Measurements from ENCODE around the gene CLTA. TPM values are rescaled to one million over a fixed set of nuclear protein-coding genes. Genes with fewer than 3 reads are reported as not detected.

The CLTA gene
- total and polyA plus RNA-seq, 2 donors (not counting 1 experiment from before 2014, with no cell fraction given), result 32.3 to 71.0 TPM

DNA sequence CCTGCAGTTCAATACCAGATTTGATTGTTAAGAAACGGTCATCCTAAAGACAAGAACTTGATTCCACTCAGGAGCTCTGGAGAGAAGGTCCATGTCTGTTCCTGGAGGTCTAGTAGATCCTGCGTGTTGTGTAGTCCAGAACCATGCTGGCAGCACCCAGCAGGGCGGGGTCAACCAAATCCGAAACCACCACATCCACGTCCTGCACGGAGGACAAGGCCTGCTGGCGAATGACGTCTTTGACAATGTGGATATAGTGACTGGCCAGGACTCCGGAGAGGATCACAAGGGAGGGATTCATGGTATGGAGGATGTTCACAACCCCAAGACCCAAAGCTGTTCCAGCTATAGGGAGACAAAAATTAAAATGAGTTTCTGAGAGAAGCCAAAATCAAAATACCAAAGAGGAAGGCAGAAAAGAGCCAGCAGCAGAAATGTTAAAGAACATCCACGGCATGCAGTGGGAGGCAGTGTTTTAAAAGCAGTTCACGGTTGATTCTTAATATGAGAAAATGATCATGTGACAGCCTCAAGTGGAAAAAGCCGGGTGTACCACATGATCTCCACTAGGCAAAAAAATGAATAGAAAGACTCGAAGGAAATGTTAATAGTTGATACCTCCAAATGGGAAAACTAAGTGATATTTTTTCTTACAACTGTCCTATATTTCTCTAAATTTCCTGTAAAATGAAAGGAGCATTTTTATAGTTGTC is 26.7 kb downstream of the CLTA start:
- Histone ChIP-seq H4K20me1 (ENCODE audit: control insufficient read depth, insufficient read depth, low read length, poor library complexity, severe bottlenecking) (peaks cover 8% of the 10 kb centered on the region), H3K4me3 (ENCODE audit: control extremely low read depth in 1 of 5, extremely low read depth in 1 of 5, insufficient read depth in 1 of 5, low read depth in 2 of 5, low read length in 4 of 5) (no peak overlapping the region), H3K4me1 (ENCODE audit: control insufficient read depth in 2 of 2, insufficient read depth in 2 of 2, low read length in 2 of 2) (no peaks in the 10 kb centered on the region), H3K79me2 (ENCODE audit: control insufficient read depth, insufficient read depth, low read length) (peaks cover 4% of the 10 kb centered on the region), H3K4me2 (replicated peaks; ENCODE audit: low read depth, low read length, poor library complexity, severe bottlenecking) (no peak overlapping the region), H3K27me3 (replicated peaks in 1 of 4; ENCODE audit: control extremely low read depth in 1 of 4, control insufficient read depth in 3 of 4, insufficient read depth in 4 of 4, low read length in 3 of 4) (no peaks in the 10 kb centered on the region), H3K9me3 (ENCODE audit: control extremely low read depth in 1 of 3, control insufficient read depth in 2 of 3, insufficient read depth in 1 of 3, low read length in 2 of 3) (peaks cover 0 to 6% (median 1%) of the 10 kb centered on the region in 3 donors), H3K9ac (ENCODE audit: low read length) (no peak overlapping the region), H3K27ac (ENCODE audit: low read length in 2 of 2) (no peak overlapping the region), H3K36me3 (replicated peaks in 1 of 2; ENCODE audit: control extremely low read depth in 1 of 2, control insufficient read depth in 1 of 2, extremely low read depth in 1 of 2, insufficient read depth in 2 of 2, low read length in 1 of 2) (peaks cover 1 to 77% of the 10 kb centered on the region in 2 experiments), H2AFZ (ENCODE audit: insufficient read depth, low read depth, low read length, poor library complexity, severe bottlenecking) (no peak overlapping the region)
- POLR2A ChIA-PET, result no interaction called here
- H3K4me1 Mint-ChIP-seq, result peaks cover 9% of the 10 kb centered on the region
- no peaks in the 10 kb centered on the region for H3K27me3 Mint-ChIP-seq
- H3K27ac Mint-ChIP-seq, result no peak overlapping the region
- ATAC-seq (ENCODE audit: low read depth) (no peak), DNase-seq (no peak)
- CTCF ChIA-PET, result interaction anchor here (1.0 to 1.2 kb wide), 2 partner anchors 110 to 111 kb away, joined by 3 to 4 read pairs; no protein-coding TSS in a partner anchor
- H3K9me3 Mint-ChIP-seq (ENCODE audit: insufficient read depth), result peaks cover under 1% of the 10 kb centered on the region
- no peak overlapping the region for H3K4me3 Mint-ChIP-seq
- TF ChIP-seq, protein P1, sequence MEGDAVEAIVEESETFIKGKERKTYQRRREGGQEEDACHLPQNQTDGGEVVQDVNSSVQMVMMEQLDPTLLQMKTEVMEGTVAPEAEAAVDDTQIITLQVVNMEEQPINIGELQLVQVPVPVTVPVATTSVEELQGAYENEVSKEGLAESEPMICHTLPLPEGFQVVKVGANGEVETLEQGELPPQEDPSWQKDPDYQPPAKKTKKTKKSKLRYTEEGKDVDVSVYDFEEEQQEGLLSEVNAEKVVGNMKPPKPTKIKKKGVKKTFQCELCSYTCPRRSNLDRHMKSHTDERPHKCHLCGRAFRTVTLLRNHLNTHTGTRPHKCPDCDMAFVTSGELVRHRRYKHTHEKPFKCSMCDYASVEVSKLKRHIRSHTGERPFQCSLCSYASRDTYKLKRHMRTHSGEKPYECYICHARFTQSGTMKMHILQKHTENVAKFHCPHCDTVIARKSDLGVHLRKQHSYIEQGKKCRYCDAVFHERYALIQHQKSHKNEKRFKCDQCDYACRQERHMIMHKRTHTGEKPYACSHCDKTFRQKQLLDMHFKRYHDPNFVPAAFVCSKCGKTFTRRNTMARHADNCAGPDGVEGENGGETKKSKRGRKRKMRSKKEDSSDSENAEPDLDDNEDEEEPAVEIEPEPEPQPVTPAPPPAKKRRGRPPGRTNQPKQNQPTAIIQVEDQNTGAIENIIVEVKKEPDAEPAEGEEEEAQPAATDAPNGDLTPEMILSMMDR (IDR thresholded peaks at IDR 0.05), result no peak
- TF ChIP-seq EZH2 (IDR thresholded peaks at IDR 0.05; ENCODE audit: borderline replicate concordance, insufficient read depth, low read depth, low read length, poor library complexity, severe bottlenecking), result no peak
- intact Hi-C loops (cut with micrococcal nuclease), result no loop called here
- WGBS (ENCODE audit: insufficient coverage), result 80% methylated on average over 5 of the region's 13 CpGs

GRCh38 chr9:36218011-36218410 is 27.3 kb downstream of the CLTA start:
- no peak overlapping the region for H3K4me3 ChIP-seq (ENCODE audit: control extremely low read depth in 1 of 5, extremely low read depth in 1 of 5, insufficient read depth in 1 of 5, low read depth in 2 of 5, low read length in 4 of 5)
- H3K36me3 ChIP-seq (replicated peaks in 1 of 2; ENCODE audit: control extremely low read depth in 1 of 2, control insufficient read depth in 1 of 2, extremely low read depth in 1 of 2, insufficient read depth in 2 of 2, low read length in 1 of 2), result peaks cover 7 to 77% of the 10 kb centered on the region in 2 experiments
- Mint-ChIP-seq H3K27me3 (no peaks in the 10 kb centered on the region), H3K27ac (no peak overlapping the region), H3K4me1 (peaks cover 9% of the 10 kb centered on the region), H3K4me3 (no peak overlapping the region), H3K9me3 (ENCODE audit: insufficient read depth) (peaks cover 5% of the 10 kb centered on the region)
- CTCF ChIA-PET, result interaction anchor here (1.2 kb wide), 1 partner anchor 110 kb away, joined by 3 read pairs; no protein-coding TSS in a partner anchor
- peaks cover 0 to 12% (median 7%) of the 10 kb centered on the region in 3 donors for H3K9me3 ChIP-seq (ENCODE audit: control extremely low read depth in 1 of 3, control insufficient read depth in 2 of 3, insufficient read depth in 1 of 3, low read length in 2 of 3)
- no peak for DNase-seq
- intact Hi-C loops (cut with micrococcal nuclease), result no loop called here
- H3K27me3 ChIP-seq (replicated peaks in 1 of 4; ENCODE audit: control extremely low read depth in 1 of 4, control insufficient read depth in 3 of 4, insufficient read depth in 4 of 4, low read length in 3 of 4), result no peaks in the 10 kb centered on the region
- 93% methylated on average over 3 of the region's 5 CpGs for WGBS (ENCODE audit: insufficient coverage)
- H4K20me1 ChIP-seq (ENCODE audit: control insufficient read depth, insufficient read depth, low read length, poor library complexity, severe bottlenecking), result peaks cover 4% of the 10 kb centered on the region
- H3K4me1 ChIP-seq (ENCODE audit: control insufficient read depth in 2 of 2, insufficient read depth in 2 of 2, low read length in 2 of 2), result no peaks in the 10 kb centered on the region
- TF ChIP-seq, protein P1 (IDR thresholded peaks at IDR 0.05), result no peak
- TF ChIP-seq EZH2 (IDR thresholded peaks at IDR 0.05; ENCODE audit: borderline replicate concordance, insufficient read depth, low read depth, low read length, poor library complexity, severe bottlenecking), result no peak
- H3K9ac ChIP-seq (ENCODE audit: low read length), result no peak overlapping the region
- H3K4me2 ChIP-seq (replicated peaks; ENCODE audit: low read depth, low read length, poor library complexity, severe bottlenecking), result no peak overlapping the region
- no peak overlapping the region for H3K27ac ChIP-seq (ENCODE audit: low read length in 2 of 2)
- no peak overlapping the region for H2AFZ ChIP-seq (ENCODE audit: insufficient read depth, low read depth, low read length, poor library complexity, severe bottlenecking)
- no peak for ATAC-seq (ENCODE audit: low read depth)
- peaks cover 8% of the 10 kb centered on the region for H3K79me2 ChIP-seq (ENCODE audit: control insufficient read depth, insufficient read depth, low read length)
- POLR2A ChIA-PET, result no interaction called here

All from B cell (primary cell).